Lower leg skin (tissue), 3 donors: ENCODE results near the gene SCGN.

Experiments used
- CTCF ChIP-seq, 3 donors: fragments of 450-650 bp; IDR thresholded peaks; one replicate each; pipeline ENCODE4 v1.5.1; 2016; ENCODE audit warnings: antibody characterized with exemption in 3 of 3, mild to moderate bottlenecking in 3 of 3, moderate library complexity in 2 of 3
- POLR2A ChIP-seq, 2 donors: fragments of 450-650 bp; IDR thresholded peaks; one replicate each; pipeline ENCODE4 v1.6.1; 2016 to 2017; ENCODE audit warnings: antibody characterized with exemption in 2 of 2, mild to moderate bottlenecking in 1 of 2, moderate library complexity in 1 of 2

DNA sequence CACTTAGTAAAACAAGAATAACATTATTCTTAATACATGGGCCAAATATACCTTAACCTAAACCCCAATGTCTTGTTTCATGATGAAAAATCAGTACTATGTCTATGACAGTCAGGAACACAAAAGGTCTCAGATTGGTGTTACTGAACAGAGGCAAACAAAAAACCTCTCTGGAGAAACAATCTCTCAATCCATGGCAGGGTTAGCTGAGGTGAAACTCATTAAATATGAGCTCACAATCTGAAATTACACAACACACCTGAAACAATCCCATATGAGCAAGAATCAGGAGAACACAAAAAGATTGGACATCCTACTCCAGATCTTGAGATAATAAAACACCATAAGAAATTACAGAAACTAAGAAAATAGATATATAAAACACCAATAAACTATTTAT lies 96.0 kb downstream of the SCGN start:
- TF ChIP-seq CTCF (IDR thresholded peaks at IDR 0.05) (no peak), POLR2A (IDR thresholded peaks at IDR 0.05) (no peak)
